GM12891 (cell line): ENCODE measurements around the gene TSHZ2.

Source experiments
- PAX5 ChIP-seq: IDR thresholded peaks from 2 replicates; pipeline ENCODE4 v1.6.1; 2011; ENCODE audit warnings: low read length, moderate library complexity, mild to moderate bottlenecking; ENCODE audit not compliant: insufficient read depth, severe bottlenecking
- POLR2A ChIP-seq: IDR thresholded peaks from 2 replicates; pipeline ENCODE4 v1.6.1; 2011; ENCODE audit warnings: low read depth, low read length, control low read depth
- POLR2AphosphoS5 ChIP-seq: IDR thresholded peaks from 2 replicates; pipeline ENCODE4 v1.6.1; 2011; ENCODE audit warnings: low read depth, low read length, control low read depth
- POU2F2 ChIP-seq: IDR thresholded peaks from 2 replicates; pipeline ENCODE4 v1.6.1; 2011; ENCODE audit warnings: low read depth, mild to moderate bottlenecking, control low read depth, low read length, moderate library complexity
- SPI1 ChIP-seq: IDR thresholded peaks from 2 replicates; pipeline ENCODE4 v1.6.1; 2011; ENCODE audit warnings: low read depth, low read length, control low read depth
- TAF1 ChIP-seq: IDR thresholded peaks from 2 replicates; pipeline ENCODE4 v1.6.1; 2011; ENCODE audit warnings: low read depth, low read length, control low read depth

DNA sequence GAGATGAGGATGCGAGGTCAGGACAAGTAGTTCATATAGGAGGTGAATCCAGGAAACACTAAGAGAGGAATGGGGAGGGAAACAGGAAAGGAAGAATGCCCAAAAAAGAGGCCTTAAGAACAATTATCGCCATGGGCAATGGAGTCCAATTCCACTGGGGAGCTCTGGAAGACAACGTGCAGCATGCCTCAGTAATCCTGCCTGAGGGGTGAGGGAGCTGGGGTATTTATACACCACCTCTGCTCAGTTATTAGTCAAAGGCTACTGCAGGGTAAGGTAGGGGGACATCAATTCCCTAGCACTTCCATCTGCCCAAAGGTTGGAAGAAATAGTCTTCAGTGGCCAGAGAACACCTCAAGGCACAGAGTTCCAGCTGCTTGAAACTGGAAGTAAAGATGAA, 525.1 kb downstream of the TSHZ2 start:
- TF ChIP-seq TAF1, result no peak
- TF ChIP-seq POLR2AphosphoS5, result no peak
- TF ChIP-seq POLR2A, result no peak
- no peak for TF ChIP-seq PAX5
- no peak for TF ChIP-seq POU2F2
- TF ChIP-seq SPI1, result no peak
